C1 segment of cervical spinal cord (tissue), 14 donors: ENCODE measurements around the gene RABGEF1.
"Not testable (repeated sequence)": the region's sequence is repeated elsewhere in the genome, so short reads cannot be mapped to it uniquely, and the experiment has no call there.

Source experiments
- DNase-seq, 14 donors: peaks; one replicate each; lab custom pipeline; 2025; lab: John Stamatoyannopoulos, UW

The RABGEF1 gene

DNA sequence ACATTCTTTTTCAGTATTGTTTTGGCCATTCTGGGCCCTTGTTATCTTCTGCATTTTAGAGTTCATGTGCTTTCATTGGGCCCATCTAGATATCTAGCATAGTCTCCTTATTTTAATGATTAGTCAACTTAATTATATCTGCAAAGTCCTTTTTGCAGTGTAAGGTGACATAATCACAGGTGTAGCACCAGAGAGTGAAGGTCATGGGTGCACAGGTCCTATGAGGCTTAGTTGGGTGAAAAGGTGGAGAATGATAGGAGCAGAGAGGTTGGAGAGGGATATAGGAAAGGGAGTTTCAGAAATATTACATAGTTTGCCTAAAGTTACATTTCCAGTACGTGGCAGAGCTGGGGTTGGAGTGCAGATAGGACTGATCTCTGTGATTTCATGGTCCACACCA lies 24.4 kb downstream of the RABGEF1 start:
- not testable (repeated sequence) for DNase-seq

DNA sequence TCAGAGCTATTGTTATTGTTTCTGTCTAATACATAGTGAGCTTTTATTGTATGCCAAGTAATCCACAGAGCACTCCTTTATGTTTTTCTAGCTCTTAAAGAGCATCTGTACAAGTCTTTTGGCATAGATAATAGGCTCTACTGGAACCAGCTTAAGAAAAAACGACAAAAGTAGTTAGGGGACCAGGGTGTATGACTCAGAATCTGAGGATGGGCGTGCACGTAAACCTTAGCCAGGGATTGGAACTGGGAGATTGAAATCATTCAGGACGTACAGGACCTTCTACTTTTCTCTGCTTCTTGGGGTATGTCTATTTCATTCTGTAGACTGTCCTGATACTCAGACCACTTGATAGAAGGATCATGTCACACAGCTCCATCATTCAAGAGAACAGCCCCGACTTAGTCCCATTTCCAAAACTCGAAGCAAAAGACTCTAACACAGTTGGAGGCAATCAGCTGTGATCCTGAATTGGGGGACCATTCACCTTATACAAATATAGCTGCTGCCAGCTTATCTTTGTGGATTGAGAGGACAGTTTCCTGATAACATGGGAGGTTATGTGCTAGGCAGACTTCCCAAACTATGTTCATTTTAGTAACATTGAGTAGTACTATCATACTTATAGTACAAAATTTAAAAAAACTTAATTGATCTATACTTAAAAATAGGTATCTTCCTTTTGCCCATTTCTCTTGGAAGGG lies 24.9 kb downstream of the RABGEF1 start:
- not testable (repeated sequence) for DNase-seq

DNA sequence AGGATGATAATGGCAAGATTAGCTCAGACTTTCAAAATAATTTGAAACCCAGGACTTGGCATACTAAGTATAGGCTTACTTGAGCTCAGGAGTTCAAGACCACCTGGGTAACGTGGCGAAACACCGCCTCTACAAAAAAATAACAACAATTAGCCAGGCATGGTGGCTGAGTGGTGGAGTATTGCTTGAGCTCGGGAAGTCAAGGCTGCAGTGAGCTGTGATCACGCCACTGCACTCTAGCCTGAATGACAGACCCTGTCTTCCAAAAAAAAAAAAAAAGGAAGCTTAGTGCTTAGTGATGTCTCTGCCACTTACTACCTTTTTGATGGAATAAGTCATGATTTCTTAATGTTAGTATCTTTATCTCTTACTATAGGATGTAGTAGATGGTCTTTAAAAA lies 25.5 kb downstream of the RABGEF1 start:
- no peak for DNase-seq

DNA sequence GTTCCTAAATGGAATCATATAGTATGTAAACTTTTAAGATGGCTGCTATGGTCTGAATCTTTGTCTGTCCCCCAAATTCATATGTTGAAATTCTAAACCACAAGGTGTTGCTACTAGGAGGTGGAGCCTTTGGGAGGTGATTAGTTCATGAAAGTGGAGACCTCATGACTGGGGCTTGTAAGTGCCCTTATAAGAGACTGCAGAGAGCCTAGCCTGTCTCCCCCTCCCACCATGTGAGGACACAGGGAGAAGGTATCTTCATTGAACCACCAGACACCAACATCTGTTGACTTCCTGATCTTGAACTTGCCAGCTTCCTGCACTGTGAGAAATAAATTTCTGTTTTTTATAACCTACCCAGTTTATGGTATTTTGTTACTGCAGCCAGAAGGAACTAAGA lies 27.0 kb downstream of the RABGEF1 start:
- not testable (repeated sequence) for DNase-seq

DNA sequence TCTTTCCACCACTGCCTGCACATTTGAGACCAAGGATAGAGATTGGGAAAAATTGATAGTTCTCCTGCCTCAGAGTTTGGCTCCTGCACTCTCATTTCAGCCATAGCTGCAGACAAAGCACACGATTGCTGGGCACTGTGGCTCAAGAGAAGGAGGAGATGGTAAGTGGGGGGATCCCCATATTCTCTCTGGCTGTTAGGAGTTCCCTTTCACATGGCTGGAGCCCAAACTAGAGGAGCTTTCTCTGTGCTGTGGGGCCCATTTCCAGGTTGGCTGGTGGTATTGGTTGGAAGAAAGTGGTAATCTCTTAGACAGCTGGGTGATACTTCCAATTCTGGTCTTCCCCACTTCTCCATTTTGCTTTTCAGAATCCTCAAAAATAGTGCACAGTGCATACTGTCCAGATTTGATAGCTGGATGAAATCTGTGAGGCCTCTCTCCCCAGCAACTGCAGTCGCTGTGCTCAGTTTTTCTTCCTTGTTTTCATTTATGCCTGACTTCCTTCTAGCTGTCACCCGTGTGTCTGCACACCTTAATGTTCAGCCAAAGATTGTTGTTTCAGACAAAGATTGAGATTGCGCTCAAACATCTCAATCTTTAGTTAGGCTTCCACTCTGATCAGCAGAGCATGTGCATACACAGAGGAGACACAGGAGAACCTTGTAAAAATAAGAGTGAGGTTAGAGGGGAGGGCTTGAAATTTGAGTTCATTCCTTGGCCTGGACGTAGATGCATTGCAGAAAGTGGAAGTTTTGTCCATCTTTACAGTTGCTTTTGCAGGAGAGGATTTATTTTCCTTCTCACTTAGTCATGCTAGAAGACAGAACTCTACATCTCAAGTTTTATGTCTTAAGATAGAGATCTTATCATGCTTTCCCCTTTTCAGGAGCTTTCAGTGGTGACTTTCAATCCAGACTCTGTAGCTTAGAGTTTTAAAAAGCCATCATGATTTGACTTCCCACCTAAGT lies 28.6 kb downstream of the RABGEF1 start:
- no peak for DNase-seq

DNA sequence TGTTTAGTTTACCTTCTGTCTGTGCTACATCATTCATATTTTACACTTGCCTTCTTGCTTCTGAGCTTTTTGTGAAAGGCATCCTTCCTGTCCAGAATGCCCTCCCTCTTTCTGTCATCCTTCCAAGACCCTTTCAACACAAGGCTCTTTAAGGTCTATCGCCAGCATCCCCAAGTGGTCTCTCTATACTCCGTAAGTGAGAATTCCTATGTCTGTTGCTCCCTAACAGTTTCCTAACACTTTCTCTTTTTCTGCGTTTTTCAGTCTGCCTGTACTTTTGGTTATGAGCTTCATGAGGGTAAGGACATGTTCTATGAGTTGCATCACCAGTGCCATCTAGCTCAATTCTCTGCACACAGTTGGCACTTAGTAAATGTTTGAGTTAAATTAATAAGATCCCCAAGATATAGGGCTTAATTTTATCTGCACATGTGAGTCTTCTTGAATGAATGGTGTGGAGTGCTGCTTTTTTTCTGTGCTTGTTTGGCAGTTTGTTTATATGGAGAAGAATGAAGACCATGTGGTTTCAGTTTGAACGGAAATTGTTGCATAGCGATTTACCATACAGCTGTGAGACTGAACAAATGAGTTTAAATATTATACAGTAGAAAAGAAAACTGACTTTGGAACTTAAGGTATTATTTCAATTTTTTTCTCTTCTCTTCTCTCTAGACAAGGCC lies 29.4 kb downstream of the RABGEF1 start:
- no peak for DNase-seq

DNA sequence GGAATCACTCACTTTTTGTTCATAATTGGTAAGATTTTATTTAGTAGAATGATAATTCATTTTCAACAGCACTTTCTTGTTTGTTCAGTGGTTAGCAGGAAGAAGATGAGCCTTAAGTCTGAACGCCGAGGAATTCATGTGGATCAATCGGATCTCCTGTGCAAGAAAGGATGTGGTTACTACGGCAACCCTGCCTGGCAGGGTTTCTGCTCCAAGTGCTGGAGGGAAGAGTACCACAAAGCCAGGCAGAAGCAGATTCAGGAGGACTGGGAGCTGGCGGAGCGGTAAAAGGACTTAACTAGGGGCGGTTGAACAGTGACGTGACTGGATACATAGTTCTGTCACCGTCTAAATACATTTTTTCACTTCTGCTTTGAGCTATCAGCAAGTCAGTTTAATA lies 31.3 kb downstream of the RABGEF1 start:
- DNase-seq: peak in 1 of 14 donors; percentile 4

DNA sequence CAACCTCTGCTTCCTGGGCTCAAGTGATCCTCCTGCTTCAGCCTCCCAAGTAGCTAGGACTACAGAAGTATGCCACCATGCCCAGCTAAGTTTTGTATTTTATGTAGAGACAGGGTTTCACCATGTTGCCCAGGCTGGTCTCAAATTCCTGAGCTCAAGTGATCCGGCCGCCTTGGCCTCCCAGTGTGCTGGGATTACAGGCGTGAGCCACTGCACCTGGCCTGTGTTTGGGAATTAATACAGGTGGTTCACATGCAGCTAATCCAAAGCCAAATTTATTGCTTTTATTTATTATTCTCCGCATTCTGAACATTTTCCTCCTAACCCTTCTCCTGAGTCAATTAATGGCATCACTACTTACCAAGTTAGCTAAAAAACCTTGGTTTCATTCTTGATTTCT lies 33.2 kb downstream of the RABGEF1 start:
- not testable (repeated sequence) for DNase-seq

DNA sequence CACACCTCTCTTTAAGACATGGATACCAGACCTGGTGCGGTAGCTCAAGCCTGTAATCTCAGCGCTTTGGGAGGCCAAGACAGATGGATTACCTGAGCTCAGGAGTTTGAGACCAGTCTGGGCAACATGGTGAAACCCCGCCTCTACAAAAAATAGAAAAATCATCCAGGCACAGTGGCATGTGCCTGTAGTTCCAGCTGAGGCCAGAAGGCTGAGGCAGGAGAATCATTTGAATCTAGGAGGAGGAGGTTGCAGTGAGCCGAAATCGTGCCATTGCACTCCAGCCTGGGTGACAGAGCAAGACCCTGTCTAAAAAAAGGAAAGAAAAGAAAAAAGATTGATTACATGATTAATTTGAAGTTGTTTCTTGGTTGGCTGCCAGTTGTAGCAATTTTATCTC lies 35.9 kb downstream of the RABGEF1 start:
- DNase-seq: not testable (repeated sequence)

DNA sequence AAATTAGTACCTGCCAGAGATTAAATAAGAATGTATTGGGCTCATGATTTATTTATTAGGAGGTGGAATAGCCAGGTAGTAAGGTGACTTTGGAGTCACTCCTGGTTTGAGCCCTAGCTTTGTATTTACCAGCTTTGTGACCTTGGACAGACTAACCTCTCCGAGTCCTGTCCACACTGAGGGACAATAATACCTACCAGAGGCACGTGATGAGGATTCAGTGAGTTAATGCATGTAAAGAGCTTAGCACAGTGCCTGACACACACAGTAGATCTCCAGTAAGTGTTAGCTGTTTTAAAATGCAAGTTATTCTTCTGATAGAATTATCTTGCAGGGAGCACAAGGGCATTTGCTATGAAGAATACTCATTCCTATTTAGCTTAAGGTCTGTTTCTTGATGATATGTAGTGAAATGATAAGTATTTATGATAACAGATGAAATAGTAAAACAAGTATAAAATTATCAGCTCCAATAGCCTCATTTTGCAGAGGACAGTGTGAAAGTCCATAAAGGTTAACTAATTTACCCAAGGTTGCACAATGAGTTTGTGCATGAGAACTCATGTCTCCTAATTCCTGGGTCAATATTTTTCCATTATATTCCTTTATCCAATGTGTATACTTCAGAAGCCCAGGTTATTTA lies 36.4 kb downstream of the RABGEF1 start:
- no peak for DNase-seq

DNA sequence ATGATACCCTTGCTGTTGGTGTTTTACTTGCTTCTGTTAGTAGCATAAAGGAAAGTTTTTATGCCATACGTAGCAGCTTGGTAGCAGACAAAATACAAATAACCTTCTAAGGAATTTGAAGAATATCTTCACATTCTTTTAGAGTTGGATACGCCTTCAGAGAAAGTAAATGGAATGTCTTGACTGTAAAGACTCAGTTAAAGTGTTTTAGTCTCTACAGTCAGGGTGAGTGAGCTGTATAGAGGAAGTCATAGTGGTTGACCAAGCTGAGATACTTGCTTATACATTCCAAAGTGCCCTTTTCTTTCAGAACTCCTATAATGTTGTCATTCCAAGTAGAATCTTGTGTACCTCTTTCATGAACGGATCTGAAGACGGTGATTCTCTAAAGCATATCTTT lies 37.7 kb downstream of the RABGEF1 start:
- no peak for DNase-seq

DNA sequence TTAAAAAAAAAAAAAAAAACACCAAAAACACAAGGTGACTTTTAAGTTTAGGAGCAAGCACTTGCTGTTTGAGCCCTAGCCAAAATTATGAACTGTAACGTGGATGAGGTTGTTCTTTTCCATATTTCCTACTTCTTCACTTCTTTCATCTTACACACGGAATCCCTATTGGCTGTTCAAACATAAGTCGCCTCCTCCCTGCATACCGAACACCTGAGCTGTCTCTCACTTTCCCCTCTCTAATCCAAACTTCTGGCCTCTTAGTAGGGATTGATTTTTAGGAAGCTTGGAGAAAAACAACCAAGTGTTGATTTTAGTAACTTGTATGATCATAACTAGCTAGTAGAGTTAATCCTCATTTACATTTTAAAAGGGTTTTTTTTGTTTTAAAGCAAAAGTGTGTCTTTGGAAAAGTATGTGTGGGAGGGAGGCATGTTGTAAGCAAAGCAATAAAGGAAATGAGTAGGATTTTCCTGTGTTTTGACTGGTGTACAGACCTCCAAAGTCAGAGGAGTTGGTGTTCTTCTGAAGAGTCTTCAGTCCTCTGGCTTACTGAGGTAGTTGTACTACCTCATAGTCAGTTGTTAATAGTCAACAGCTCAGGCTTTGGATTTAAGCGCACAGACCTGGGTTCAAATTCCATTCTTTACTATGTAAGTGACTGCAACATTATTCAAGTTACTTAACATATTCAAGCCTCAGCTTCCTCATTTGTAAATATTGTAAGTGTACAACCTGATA lies 39.3 kb downstream of the RABGEF1 start:
- no peak for DNase-seq

DNA sequence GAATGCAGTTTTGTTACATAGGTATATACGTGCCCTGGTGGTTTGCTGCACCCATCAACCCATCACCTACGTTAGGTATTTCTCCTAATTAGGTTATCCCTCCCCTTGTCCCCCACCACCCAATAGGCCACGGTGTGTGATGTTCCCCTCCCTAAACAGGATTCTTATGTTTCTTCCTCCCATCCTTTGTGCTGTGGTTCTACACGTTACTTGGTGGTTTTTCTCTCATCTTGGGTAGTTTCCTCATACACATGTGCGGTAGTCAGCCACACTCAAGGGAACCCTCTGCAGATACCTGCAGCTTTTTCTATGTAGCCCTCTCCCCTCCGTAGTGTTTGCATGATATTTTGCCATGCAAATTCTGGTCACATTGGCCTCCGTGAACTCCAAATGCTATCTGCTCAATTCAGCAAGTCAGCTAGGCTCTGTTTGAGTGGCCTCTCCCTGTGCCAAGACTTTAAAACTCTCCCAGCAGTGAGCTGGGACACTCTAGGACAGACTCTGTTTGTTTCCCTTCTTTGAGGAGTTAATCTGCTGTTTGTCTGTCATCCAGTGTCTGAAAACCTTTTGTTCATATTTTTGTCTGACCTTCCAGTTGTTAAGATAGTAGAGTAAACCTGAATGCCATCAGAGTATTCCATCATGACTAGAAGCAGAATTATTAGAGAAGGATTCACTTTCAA lies 41.0 kb downstream of the RABGEF1 start:
- no peak for DNase-seq

DNA sequence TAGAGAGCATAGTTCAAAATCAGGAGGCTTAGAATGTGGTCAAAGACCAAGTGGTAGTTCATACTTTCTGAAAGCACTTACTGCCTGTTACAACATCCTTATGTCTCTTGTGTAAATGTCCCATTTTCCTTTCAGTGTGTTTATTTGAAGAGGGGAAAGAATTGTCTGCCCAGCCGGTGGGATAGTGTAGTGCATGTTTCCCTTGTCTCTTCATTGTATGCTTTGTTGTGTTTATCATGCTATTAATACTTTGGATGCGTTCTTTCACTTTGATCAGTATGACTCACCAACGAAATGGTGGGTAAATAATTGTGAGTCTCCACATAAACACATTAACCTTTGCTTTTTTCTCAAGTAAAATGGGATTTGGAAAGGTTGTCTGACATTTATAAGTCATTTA lies 42.3 kb downstream of the RABGEF1 start:
- DNase-seq: not testable (repeated sequence)

DNA sequence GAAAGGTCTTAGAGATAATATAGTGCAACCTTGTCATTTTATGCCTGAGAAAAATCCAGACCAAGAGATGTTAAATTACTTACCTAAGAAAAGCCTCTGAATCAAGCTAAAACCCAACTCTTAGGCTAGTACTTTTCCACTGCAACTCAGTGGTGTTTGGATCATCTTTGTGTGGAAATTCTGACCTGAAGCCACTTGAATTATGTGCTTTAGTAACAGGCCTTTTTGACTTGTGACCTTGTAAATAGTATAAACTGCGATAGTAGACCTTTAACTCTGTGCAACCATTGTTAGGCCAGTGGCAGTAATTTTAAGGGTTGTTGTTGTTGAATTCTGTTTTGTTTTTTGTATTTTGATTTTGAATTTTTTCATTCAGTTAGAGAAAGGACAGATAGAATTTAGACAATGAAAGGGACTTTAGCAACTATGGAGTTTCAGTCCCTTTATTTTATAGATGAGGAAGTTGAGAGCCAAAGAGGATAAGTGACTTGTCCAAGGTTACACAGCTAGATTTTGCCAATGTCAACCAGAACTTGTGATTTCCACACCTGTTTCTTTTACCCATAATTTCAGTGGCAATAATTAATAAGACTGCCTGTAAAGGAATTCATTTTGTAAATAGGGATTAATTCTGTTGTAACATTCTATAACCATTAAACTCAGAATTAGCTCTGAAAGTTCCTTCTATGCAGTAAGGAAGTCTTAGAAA lies 43.5 kb downstream of the RABGEF1 start:
- not testable (repeated sequence) for DNase-seq

DNA sequence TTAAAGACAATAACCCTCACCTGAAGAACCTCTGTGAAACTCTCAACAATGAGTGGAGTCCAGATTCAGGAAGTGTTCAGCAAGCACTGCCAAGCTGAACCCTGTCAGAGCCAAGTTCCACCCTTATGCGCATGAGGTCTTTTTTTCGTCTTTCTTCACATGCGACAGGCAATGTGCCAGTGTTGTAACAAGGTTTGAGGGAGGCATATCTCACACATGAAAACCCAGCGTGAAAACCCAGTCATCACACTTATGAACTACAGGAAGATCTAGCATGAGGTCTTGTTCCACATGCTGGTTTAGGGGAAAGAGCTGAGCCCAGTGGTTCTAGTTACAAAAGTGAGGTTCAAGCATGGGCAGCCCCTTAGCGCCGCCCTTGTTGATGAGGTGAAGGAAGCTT lies 49.7 kb downstream of the RABGEF1 start:
- DNase-seq: no peak

DNA sequence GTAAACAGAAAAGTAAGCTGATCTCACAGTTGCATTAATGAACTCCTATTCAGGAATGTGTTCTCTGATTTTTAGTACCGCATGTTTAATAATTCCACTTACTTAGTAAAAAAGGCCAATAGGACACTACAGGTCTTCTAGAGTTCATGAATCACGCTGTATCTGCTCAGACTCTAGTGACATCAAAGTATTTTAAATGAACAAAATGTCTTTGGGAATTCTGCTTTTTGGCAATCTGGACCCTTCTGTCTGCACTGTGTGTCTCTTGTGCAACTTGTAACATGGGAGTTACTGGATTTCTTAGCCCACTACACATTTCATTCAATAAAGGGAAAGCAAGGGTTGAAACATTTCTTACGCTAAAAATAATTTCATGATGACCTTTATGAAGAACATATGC lies 50.2 kb downstream of the RABGEF1 start:
- no peak for DNase-seq

DNA sequence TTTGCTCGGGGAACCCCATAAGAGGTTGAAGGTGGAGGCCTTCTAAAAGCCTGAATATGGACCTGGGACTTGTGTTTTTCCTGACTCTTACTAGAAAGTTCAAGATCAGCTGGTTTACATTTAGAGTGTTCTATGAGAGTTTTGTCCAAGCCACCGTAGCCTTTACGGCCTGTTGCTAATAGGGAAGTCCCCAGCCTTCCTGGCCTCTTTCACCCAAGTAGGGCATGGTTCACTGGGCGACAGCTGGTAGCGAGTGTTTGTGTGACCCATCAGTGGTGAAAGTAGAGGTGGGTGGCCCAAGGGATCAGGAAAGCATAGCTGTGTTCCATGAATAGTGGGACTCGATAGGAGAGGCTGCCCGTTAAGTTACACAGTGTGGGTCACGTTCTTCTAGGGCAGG lies 60.1 kb downstream of the RABGEF1 start:
- DNase-seq: no peak

DNA sequence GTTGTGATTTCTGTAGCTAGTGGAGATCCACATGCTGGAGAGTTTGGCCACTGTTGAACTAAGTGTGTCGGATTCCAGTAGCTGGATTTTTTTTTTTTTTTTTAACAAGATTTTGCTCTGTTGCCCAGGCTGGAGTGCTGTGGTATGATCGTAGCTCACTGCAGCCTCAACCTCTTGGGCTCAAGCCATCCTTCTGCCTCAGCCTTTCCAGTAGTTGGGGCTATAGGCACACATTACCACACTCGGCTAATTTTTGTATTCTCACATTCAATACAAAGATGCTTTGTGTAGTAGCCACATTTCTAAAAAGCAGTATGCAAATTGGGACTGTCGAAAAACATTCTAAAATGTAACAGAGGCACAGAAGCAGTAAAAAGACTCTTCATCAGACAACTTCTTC lies 63.5 kb downstream of the RABGEF1 start:
- DNase-seq: peak in 8 of 14 donors; percentile 5 to 52 (median 14)

DNA sequence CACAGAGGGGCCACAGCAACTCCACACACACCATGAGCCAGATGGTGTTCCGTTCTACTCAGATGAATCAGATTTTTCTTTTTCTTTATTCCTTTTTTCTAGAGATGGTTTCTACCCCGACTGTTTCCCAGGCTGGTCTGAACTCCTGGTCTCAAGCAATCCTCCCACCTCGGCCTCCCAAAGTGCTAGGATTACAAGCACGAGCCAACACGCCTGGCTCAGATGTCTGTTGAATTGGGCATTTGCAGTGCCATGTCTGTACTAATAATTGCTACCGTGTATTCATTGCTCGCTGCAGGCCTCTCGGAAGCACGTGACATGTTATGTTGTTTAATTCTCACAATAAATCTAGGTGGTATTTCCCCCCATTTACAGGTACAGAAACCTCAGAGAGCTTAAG lies 67.2 kb downstream of the RABGEF1 start:
- DNase-seq: no peak
